ENCODE data around the gene ENTPD1. TPM values are rescaled to one million over a fixed set of nuclear protein-coding genes. Genes with fewer than 3 reads are reported as not detected.

ENTPD1 gene
- total RNA-seq, 1 experiment from 2014 or later, result 0.37 TPM

DNA sequence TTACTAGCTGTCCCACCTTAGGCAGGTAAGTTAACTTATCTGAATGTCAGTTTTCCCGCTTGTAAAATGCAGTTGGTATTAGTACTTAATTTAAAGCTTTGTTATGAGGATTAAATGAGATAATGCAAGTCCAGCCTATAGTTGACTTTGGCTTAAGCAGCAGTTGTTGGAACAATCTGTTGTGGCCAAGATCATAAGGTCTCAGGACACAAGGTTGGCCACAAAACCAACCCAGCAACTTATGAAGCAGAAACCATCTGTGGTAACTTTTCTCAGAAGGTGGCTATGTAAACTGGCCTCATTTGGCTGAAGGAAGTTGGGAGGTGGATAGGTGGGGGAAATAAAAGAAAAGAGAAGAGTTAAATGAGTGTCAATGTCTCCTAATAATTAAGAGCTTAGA is 29.4 kb downstream of the ENTPD1 start:
- Histone ChIP-seq H3K79me2 (ENCODE audit: insufficient read depth, low read length) (no peaks in the 10 kb centered on the region), H3K4me1 (ENCODE audit: control insufficient read depth in 1 of 2, insufficient read depth in 2 of 2, low read length in 2 of 2) (no peaks in the 10 kb centered on the region), H3K9ac (ENCODE audit: low read length) (no peak overlapping the region), H3K9me2 (ENCODE audit: insufficient read depth) (no peaks in the 10 kb centered on the region), H3K4me3 (replicated peaks in 1 of 2; ENCODE audit: low read depth in 1 of 2, low read length in 2 of 2) (no peak overlapping the region), H3K36me3 (ENCODE audit: control insufficient read depth in 1 of 2, insufficient read depth in 2 of 2, low read length in 2 of 2) (no peaks in the 10 kb centered on the region), H2AFZ (ENCODE audit: low read depth, low read length, poor library complexity, severe bottlenecking) (no peak overlapping the region), H4K20me1 (ENCODE audit: insufficient read depth) (no peaks in the 10 kb centered on the region), H3K9me3 (ENCODE audit: control insufficient read depth in 1 of 2, insufficient read depth in 1 of 2, low read depth in 1 of 2, low read length in 2 of 2) (no peaks in the 10 kb centered on the region), H3K27ac (ENCODE audit: low read depth, low read length) (no peak overlapping the region), H3K4me2 (ENCODE audit: low read length) (no peak overlapping the region), H3K27me3 (ENCODE audit: insufficient read depth, low read length) (no peaks in the 10 kb centered on the region)
- POLR2A ChIA-PET, result no interaction called here
- RAD21 ChIA-PET (ENCODE audit: low non-redundant PET in 1 of 2, low total read pairs in 2 of 2, uncharacterized antibody in 2 of 2, unreplicated experiment in 2 of 2), result no interaction called here
- DNase-seq (ENCODE audit: low read depth, low spot score) (no peak), ATAC-seq (no peak)
- intact Hi-C loops (cut with micrococcal nuclease), result no loop called here
- BruUV-seq (replicated peaks), result no TSS peak
- CTCF ChIA-PET, result no interaction called here
- TF ChIP-seq ZNF274 (IDR thresholded peaks at IDR 0.05; ENCODE audit: low read depth, low read length) (no peak), POLR2A (IDR thresholded peaks at IDR 0.05; ENCODE audit: borderline replicate concordance, extremely low read depth, insufficient read depth, insufficient read length) (no peak), FOSL1 (IDR thresholded peaks at IDR 0.05; ENCODE audit: low read depth) (no peak), RAD21 (IDR thresholded peaks at IDR 0.05; ENCODE audit: low read depth) (no peak), SRF (IDR thresholded peaks at IDR 0.05; ENCODE audit: low read depth) (no peak), CEBPB (IDR thresholded peaks at IDR 0.05; ENCODE audit: low read depth) (no peak), EGR1 (IDR thresholded peaks at IDR 0.05; ENCODE audit: low read depth) (no peak), ZFX (IDR thresholded peaks at IDR 0.05) (no peak), SIN3A (IDR thresholded peaks at IDR 0.05; ENCODE audit: low read depth) (no peak), SP1 (IDR thresholded peaks at IDR 0.05; ENCODE audit: low read depth) (no peak), YY1 (IDR thresholded peaks at IDR 0.05; ENCODE audit: extremely low read depth, insufficient replicate concordance, low read depth, low read length) (no peak), JUND (IDR thresholded peaks at IDR 0.05) (no peak), EZH2phosphoT487 (IDR thresholded peaks at IDR 0.05; ENCODE audit: borderline replicate concordance) (no peak), TCF7L2 (IDR thresholded peaks at IDR 0.05; ENCODE audit: borderline replicate concordance, extremely low read depth, insufficient read depth, insufficient read length) (no peak), EZH2 (IDR thresholded peaks at IDR 0.05) (no peak), ELF1 (IDR thresholded peaks at IDR 0.05; ENCODE audit: borderline replicate concordance, low read depth) (no peak)
- TF ChIP-seq, protein P1, sequence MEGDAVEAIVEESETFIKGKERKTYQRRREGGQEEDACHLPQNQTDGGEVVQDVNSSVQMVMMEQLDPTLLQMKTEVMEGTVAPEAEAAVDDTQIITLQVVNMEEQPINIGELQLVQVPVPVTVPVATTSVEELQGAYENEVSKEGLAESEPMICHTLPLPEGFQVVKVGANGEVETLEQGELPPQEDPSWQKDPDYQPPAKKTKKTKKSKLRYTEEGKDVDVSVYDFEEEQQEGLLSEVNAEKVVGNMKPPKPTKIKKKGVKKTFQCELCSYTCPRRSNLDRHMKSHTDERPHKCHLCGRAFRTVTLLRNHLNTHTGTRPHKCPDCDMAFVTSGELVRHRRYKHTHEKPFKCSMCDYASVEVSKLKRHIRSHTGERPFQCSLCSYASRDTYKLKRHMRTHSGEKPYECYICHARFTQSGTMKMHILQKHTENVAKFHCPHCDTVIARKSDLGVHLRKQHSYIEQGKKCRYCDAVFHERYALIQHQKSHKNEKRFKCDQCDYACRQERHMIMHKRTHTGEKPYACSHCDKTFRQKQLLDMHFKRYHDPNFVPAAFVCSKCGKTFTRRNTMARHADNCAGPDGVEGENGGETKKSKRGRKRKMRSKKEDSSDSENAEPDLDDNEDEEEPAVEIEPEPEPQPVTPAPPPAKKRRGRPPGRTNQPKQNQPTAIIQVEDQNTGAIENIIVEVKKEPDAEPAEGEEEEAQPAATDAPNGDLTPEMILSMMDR (IDR thresholded peaks at IDR 0.05 in 2 of 3, conservative IDR thresholded peaks at IDR 0.05 in 1 of 3; ENCODE audit: borderline replicate concordance in 1 of 3, insufficient read depth in 1 of 3, low read depth in 2 of 3, low read length in 2 of 3), result no peak
- TF ChIP-seq, protein P2, sequence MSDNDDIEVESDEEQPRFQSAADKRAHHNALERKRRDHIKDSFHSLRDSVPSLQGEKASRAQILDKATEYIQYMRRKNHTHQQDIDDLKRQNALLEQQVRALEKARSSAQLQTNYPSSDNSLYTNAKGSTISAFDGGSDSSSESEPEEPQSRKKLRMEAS (IDR thresholded peaks at IDR 0.05), result no peak
